Measurements from ENCODE around the gene MYADML2. TPM values are rescaled to one million over a fixed set of nuclear protein-coding genes. Genes with fewer than 3 reads are reported as not detected.

Gene MYADML2
- total and polyA plus RNA-seq, 10 of the 15 experiments (the other 5 are each of a cell fraction or from before 2014, with no cell fraction given), result not detected

- Histone ChIP-seq H4K20me1 (ENCODE audit: control insufficient read depth, insufficient read depth) (0 out of 2 replicates have a peak, but pooled peaks cover 3% of the 10 kb centered on the region), H3K27me3 (replicated peaks in 1 of 2; ENCODE audit: control insufficient read depth in 2 of 2, insufficient read depth in 2 of 2, low read length in 1 of 2) (no peaks in the 10 kb centered on the region), H3K9me3 (replicated peaks; ENCODE audit: control insufficient read depth, insufficient read depth, low read length) (no peaks in the 10 kb centered on the region), H3K4me2 (ENCODE audit: control insufficient read depth, insufficient read depth) (peak overlapping the region; percentile 97), H3K4me3 (peak overlapping the region; percentile 91), H3K36me3 (ENCODE audit: control insufficient read depth in 2 of 2, insufficient read depth in 2 of 2, low read length in 1 of 2) (peaks cover 21 to 23% of the 10 kb centered on the region in 2 experiments; a peak in 3 of 4 replicates), H3K27ac (ENCODE audit: control insufficient read depth, insufficient read depth) (peak overlapping the region; percentile 74), H3K79me2 (ENCODE audit: control insufficient read depth, insufficient read depth, low read length) (peaks cover 52% of the 10 kb centered on the region), H3K4me1 (ENCODE audit: control insufficient read depth, insufficient read depth, low read length) (peaks cover 30% of the 10 kb centered on the region), H3K9ac (ENCODE audit: control insufficient read depth, insufficient read depth, low read length) (peak overlapping the region; percentile 98), H2AFZ (ENCODE audit: control insufficient read depth, low read depth, low read length) (no peak overlapping the region)
- ChIA-PET CTCF (no interaction called here), SMC1A (ENCODE audit: uncharacterized antibody, unreplicated experiment) (no interaction called here), RAD21 (ENCODE audit: unreplicated experiment) (no interaction called here), POLR2A (interaction anchor here (0.9 kb wide), 1 partner anchor 19 kb away, joined by 4 read pairs; no protein-coding TSS in a partner anchor)
- ATAC-seq, result no peak
- in situ Hi-C loops (cut with MboI), result no loop called here
- TF ChIP-seq SMARCA5 (IDR thresholded peaks at IDR 0.05) (no peak), DPF2 (IDR thresholded peaks at IDR 0.05) (no peak), BACH1 (IDR thresholded peaks at IDR 0.05; ENCODE audit: borderline replicate concordance) (0 out of 2 replicates have a peak, but pooled peaks have one; percentile 24), MXI1 (IDR thresholded peaks at IDR 0.05; ENCODE audit: low read depth, low read length) (0 out of 2 replicates have a peak, but pooled peaks have one; percentile 12), ZBTB11 (CRISPR knock-in tag; IDR thresholded peaks at IDR 0.05) (0 out of 2 replicates have a peak, but pooled peaks have one; percentile 32), CHD1 (IDR thresholded peaks at IDR 0.05; ENCODE audit: low read depth, low read length) (no peak), RUNX3 (IDR thresholded peaks at IDR 0.05; ENCODE audit: low read length) (peak; percentile 40; the same call in 1 of the 2 replicates)
- no TSS peak for BruUV-seq (replicated peaks)
- WGBS (ENCODE audit: insufficient coverage, insufficient replicate concordance, low lambda C conversion rate, missing lambda C conversion rate), result 3% methylated on average over 57 of the region's 69 CpGs
- no peak for DNase-seq (ENCODE audit: low read depth, low spot score)
- FAIRE-seq, result no peak
- intact Hi-C loops (cut with micrococcal nuclease; ENCODE audit: unreplicated experiment), result loop anchor here (2.0 kb wide), 1 partner anchor 18 kb away; no protein-coding TSS in a partner anchor
Measured at GRCh38 chr17:81890447-81891302, 56.4 kb downstream of the MYADML2 start.

Other genes starting within 250 kb of the MYADML2 start
Only the 7 nearest of the 24 such genes appear.
- 0.05 and 0.23 TPM in 2 replicates for gene NPB, start 45.0 kb downstream of the MYADML2 start, total RNA-seq (2014; rRNA removed)
- 0.09 and 0.13 TPM in 2 replicates for gene NPB, start 45.0 kb downstream of the MYADML2 start, total RNA-seq (2014; rRNA removed; fragmentation: Illumina TruSeq; extraction: Trizol)
- 0.29 TPM in 1 of 2 replicates, not detected in the other for gene NPB, start 45.0 kb downstream of the MYADML2 start, total RNA-seq (2021)
- gene NPB, start 45.0 kb downstream of the MYADML2 start, polyA plus RNA-seq (2011; rRNA removed), result 0.04 and 0.07 TPM in 2 replicates
- 0.03 TPM in 1 of 2 replicates, not detected in the other for gene NPB, start 45.0 kb downstream of the MYADML2 start, polyA plus RNA-seq (2014; fragmentation: Illumina TruSeq; extraction: Trizol)
- under 1 TPM; 0.24 to 0.40 TPM for gene NPB, start 45.0 kb downstream of the MYADML2 start, polyA plus RNA-seq (2014; fragmentation: Nextera tagmentation; extraction: Ambion mirVana)
- 0.04 and 0.12 TPM in 2 replicates for gene NPB, start 45.0 kb downstream of the MYADML2 start, polyA plus RNA-seq (2014; rRNA removed)
- gene NPB, start 45.0 kb downstream of the MYADML2 start, polyA plus RNA-seq (2016; fragmentation: Nextera tagmentation; extraction: Ambion mirVana), result under 1 TPM in 1 of 2 experiments, not detected in 1; 0.16 TPM
- gene PCYT2, start 35.8 kb downstream of the MYADML2 start, total RNA-seq (2014; rRNA removed), result 50.7 and 53.2 TPM in 2 replicates
- 23.5 and 25.4 TPM in 2 replicates for gene PCYT2, start 35.8 kb downstream of the MYADML2 start, total RNA-seq (2014; rRNA removed; fragmentation: Illumina TruSeq; extraction: Trizol)
- 56.7 and 57.3 TPM in 2 replicates for gene PCYT2, start 35.8 kb downstream of the MYADML2 start, total RNA-seq (2021)
- gene PCYT2, start 35.8 kb downstream of the MYADML2 start, polyA plus RNA-seq (2011; rRNA removed), result 23.1 and 39.3 TPM in 2 replicates
- 27.7 and 33.3 TPM in 2 replicates for gene PCYT2, start 35.8 kb downstream of the MYADML2 start, polyA plus RNA-seq (2014; fragmentation: Illumina TruSeq; extraction: Trizol)
- gene PCYT2, start 35.8 kb downstream of the MYADML2 start, polyA plus RNA-seq (2014; fragmentation: Nextera tagmentation; extraction: Ambion mirVana), result 1 to 10 TPM in 1 of 2 experiments, under 1 TPM in 1; 0.63 to 1.2 TPM
- 52.6 and 68.7 TPM in 2 replicates for gene PCYT2, start 35.8 kb downstream of the MYADML2 start, polyA plus RNA-seq (2014; rRNA removed)
- gene PCYT2, start 35.8 kb downstream of the MYADML2 start, polyA plus RNA-seq (2016; fragmentation: Nextera tagmentation; extraction: Ambion mirVana), result 10 to 100 TPM; 58.2 to 72.0 TPM
- 35.4 and 38.7 TPM in 2 replicates for gene SIRT7, start 29.1 kb downstream of the MYADML2 start, total RNA-seq (2014; rRNA removed)
- gene SIRT7, start 29.1 kb downstream of the MYADML2 start, total RNA-seq (2014; rRNA removed; fragmentation: Illumina TruSeq; extraction: Trizol), result 14.1 and 15.3 TPM in 2 replicates
- 36.0 and 37.8 TPM in 2 replicates for gene SIRT7, start 29.1 kb downstream of the MYADML2 start, total RNA-seq (2021)
- gene SIRT7, start 29.1 kb downstream of the MYADML2 start, polyA plus RNA-seq (2011; rRNA removed), result 5.9 and 8.6 TPM in 2 replicates
- gene SIRT7, start 29.1 kb downstream of the MYADML2 start, polyA plus RNA-seq (2014; fragmentation: Illumina TruSeq; extraction: Trizol), result 6.4 and 17.4 TPM in 2 replicates
- 1 to 10 TPM; 1.2 to 5.4 TPM for gene SIRT7, start 29.1 kb downstream of the MYADML2 start, polyA plus RNA-seq (2014; fragmentation: Nextera tagmentation; extraction: Ambion mirVana)
- gene SIRT7, start 29.1 kb downstream of the MYADML2 start, polyA plus RNA-seq (2014; rRNA removed), result 49.7 and 56.2 TPM in 2 replicates
- gene SIRT7, start 29.1 kb downstream of the MYADML2 start, polyA plus RNA-seq (2016; fragmentation: Nextera tagmentation; extraction: Ambion mirVana), result 10 to 100 TPM; 28.0 to 32.1 TPM
- gene MAFG, start 19.5 kb downstream of the MYADML2 start, total RNA-seq (2014; rRNA removed), result 8.7 and 8.9 TPM in 2 replicates
- gene MAFG, start 19.5 kb downstream of the MYADML2 start, total RNA-seq (2014; rRNA removed; fragmentation: Illumina TruSeq; extraction: Trizol), result 6.3 and 6.4 TPM in 2 replicates
- 18.1 and 20.1 TPM in 2 replicates for gene MAFG, start 19.5 kb downstream of the MYADML2 start, total RNA-seq (2021)
- gene MAFG, start 19.5 kb downstream of the MYADML2 start, polyA plus RNA-seq (2011; rRNA removed), result 6.5 and 9.8 TPM in 2 replicates
- 7.8 and 9.5 TPM in 2 replicates for gene MAFG, start 19.5 kb downstream of the MYADML2 start, polyA plus RNA-seq (2014; fragmentation: Illumina TruSeq; extraction: Trizol)
- gene MAFG, start 19.5 kb downstream of the MYADML2 start, polyA plus RNA-seq (2014; fragmentation: Nextera tagmentation; extraction: Ambion mirVana), result 1 to 10 TPM in 1 of 2 experiments, under 1 TPM in 1; 0.48 to 1.3 TPM
- 13.5 and 14.7 TPM in 2 replicates for gene MAFG, start 19.5 kb downstream of the MYADML2 start, polyA plus RNA-seq (2014; rRNA removed)
- gene MAFG, start 19.5 kb downstream of the MYADML2 start, polyA plus RNA-seq (2016; fragmentation: Nextera tagmentation; extraction: Ambion mirVana), result 1 to 10 TPM; 2.7 TPM
- 75.7 and 88.1 TPM in 2 replicates for gene PYCR1, start 9.9 kb downstream of the MYADML2 start, total RNA-seq (2014; rRNA removed)
- 37.8 and 40.3 TPM in 2 replicates for gene PYCR1, start 9.9 kb downstream of the MYADML2 start, total RNA-seq (2014; rRNA removed; fragmentation: Illumina TruSeq; extraction: Trizol)
- gene PYCR1, start 9.9 kb downstream of the MYADML2 start, total RNA-seq (2021), result 105 TPM in 2 replicates
- 23.4 and 49.3 TPM in 2 replicates for gene PYCR1, start 9.9 kb downstream of the MYADML2 start, polyA plus RNA-seq (2011; rRNA removed)
- gene PYCR1, start 9.9 kb downstream of the MYADML2 start, polyA plus RNA-seq (2014; fragmentation: Illumina TruSeq; extraction: Trizol), result 18.7 and 43.8 TPM in 2 replicates
- 1 to 10 TPM; 2.7 to 5.2 TPM for gene PYCR1, start 9.9 kb downstream of the MYADML2 start, polyA plus RNA-seq (2014; fragmentation: Nextera tagmentation; extraction: Ambion mirVana)
- gene PYCR1, start 9.9 kb downstream of the MYADML2 start, polyA plus RNA-seq (2014; rRNA removed), result 107 and 124 TPM in 2 replicates
- 100 to 1,000 TPM; 104 to 119 TPM for gene PYCR1, start 9.9 kb downstream of the MYADML2 start, polyA plus RNA-seq (2016; fragmentation: Nextera tagmentation; extraction: Ambion mirVana)
- not detected in 2 replicates for gene NOTUM, start 14.0 kb upstream of the MYADML2 start, total RNA-seq (2014; rRNA removed)
- not detected in 2 replicates for gene NOTUM, start 14.0 kb upstream of the MYADML2 start, total RNA-seq (2014; rRNA removed; fragmentation: Illumina TruSeq; extraction: Trizol)
- 0.13 and 0.19 TPM in 2 replicates for gene NOTUM, start 14.0 kb upstream of the MYADML2 start, total RNA-seq (2021)
- not detected in 2 replicates for gene NOTUM, start 14.0 kb upstream of the MYADML2 start, polyA plus RNA-seq (2011; rRNA removed)
- not detected in 2 replicates for gene NOTUM, start 14.0 kb upstream of the MYADML2 start, polyA plus RNA-seq (2014; fragmentation: Illumina TruSeq; extraction: Trizol)
- gene NOTUM, start 14.0 kb upstream of the MYADML2 start, polyA plus RNA-seq (2014; fragmentation: Nextera tagmentation; extraction: Ambion mirVana), result not detected
- 0.04 TPM in 1 of 2 replicates, not detected in the other for gene NOTUM, start 14.0 kb upstream of the MYADML2 start, polyA plus RNA-seq (2014; rRNA removed)
- not detected for gene NOTUM, start 14.0 kb upstream of the MYADML2 start, polyA plus RNA-seq (2016; fragmentation: Nextera tagmentation; extraction: Ambion mirVana)
- 34.9 and 43.8 TPM in 2 replicates for gene ASPSCR1, start 30.4 kb upstream of the MYADML2 start, total RNA-seq (2014; rRNA removed)
- gene ASPSCR1, start 30.4 kb upstream of the MYADML2 start, total RNA-seq (2014; rRNA removed; fragmentation: Illumina TruSeq; extraction: Trizol), result 14.2 and 19.0 TPM in 2 replicates
- 42.4 and 43.3 TPM in 2 replicates for gene ASPSCR1, start 30.4 kb upstream of the MYADML2 start, total RNA-seq (2021)
- 4.1 and 10.3 TPM in 2 replicates for gene ASPSCR1, start 30.4 kb upstream of the MYADML2 start, polyA plus RNA-seq (2011; rRNA removed)
- gene ASPSCR1, start 30.4 kb upstream of the MYADML2 start, polyA plus RNA-seq (2014; fragmentation: Illumina TruSeq; extraction: Trizol), result 1.7 and 10.9 TPM in 2 replicates
- gene ASPSCR1, start 30.4 kb upstream of the MYADML2 start, polyA plus RNA-seq (2014; fragmentation: Nextera tagmentation; extraction: Ambion mirVana), result 1 to 10 TPM; 1.5 to 7.2 TPM
- gene ASPSCR1, start 30.4 kb upstream of the MYADML2 start, polyA plus RNA-seq (2014; rRNA removed), result 48.4 and 58.7 TPM in 2 replicates
- 10 to 100 TPM; 31.9 to 41.9 TPM for gene ASPSCR1, start 30.4 kb upstream of the MYADML2 start, polyA plus RNA-seq (2016; fragmentation: Nextera tagmentation; extraction: Ambion mirVana)

Data from GM12878 (cell line).